ENCODE measurements around the gene BFAR.

- TF ChIP-seq PATZ1 (CRISPR knock-in tag; IDR thresholded peaks at IDR 0.05; ENCODE audit: borderline replicate concordance) (no peak), POU6F1 (CRISPR knock-in tag; IDR thresholded peaks at IDR 0.05; ENCODE audit: borderline replicate concordance, low read depth) (no peak), CREB5 (CRISPR knock-in tag; IDR thresholded peaks at IDR 0.05; ENCODE audit: low read depth) (no peak), TSHZ2 (CRISPR knock-in tag; IDR thresholded peaks at IDR 0.05) (no peak), PPARA (CRISPR knock-in tag; IDR thresholded peaks at IDR 0.05; ENCODE audit: borderline replicate concordance) (no peak), ZNF70 (CRISPR knock-in tag; IDR thresholded peaks at IDR 0.05) (no peak), ZFP30 (CRISPR knock-in tag; IDR thresholded peaks at IDR 0.05) (no peak), CSDC2 (CRISPR knock-in tag; IDR thresholded peaks at IDR 0.05) (no peak), CSRNP3 (CRISPR knock-in tag; IDR thresholded peaks at IDR 0.05) (no peak), ARNTL (CRISPR knock-in tag; IDR thresholded peaks at IDR 0.05; ENCODE audit: borderline replicate concordance, low read depth) (no peak)
Measured at GRCh38 chr16:14618566-14618965, 14.2 kb upstream of the BFAR start.
